Stimulated activated CD4-positive, alpha-beta T cell treated with anti-CD3 and anti-CD28 coated beads, Interleukin-2, amount 100 ng/mL, for 24 hours (primary cell): ENCODE data around the gene SSNA1.
A peak's percentile ranks its signal among the peaks of the same experiment; 100 is the strongest.
"Not testable (repeated sequence)": the region's sequence is repeated elsewhere in the genome, so short reads cannot be mapped to it uniquely, and the experiment has no call there.

Source experiments
- DNase-seq, 2 donors: peaks; one replicate each; pipeline ENCODE4 v3.0.0-alpha.2; 2020

The SSNA1 gene

GRCh38 chr9:137234055-137234697, 45.7 kb downstream of the SSNA1 start:
- DNase-seq: no peak

- DNase-seq: no peak
These were observed 46.4 kb downstream of the SSNA1 start for GRCh38 chr9:137234758-137235423.

GRCh38 chr9:137235424-137236237, 47.2 kb downstream of the SSNA1 start:
- no peak for DNase-seq

GRCh38 chr9:137236238-137236935, 47.9 kb downstream of the SSNA1 start:
- DNase-seq: peak; percentile 95 to 96

- no peak for DNase-seq
These were observed 48.5 kb downstream of the SSNA1 start for GRCh38 chr9:137236936-137237421.

- no peak for DNase-seq
These were observed 49.6 kb downstream of the SSNA1 start for GRCh38 chr9:137237759-137238726.

GRCh38 chr9:137239541-137240200, 51.2 kb downstream of the SSNA1 start:
- DNase-seq: not testable (repeated sequence)
